Type B pancreatic cell (in vitro differentiated cells): ENCODE measurements around the gene MAP3K2. TPM values are rescaled to one million over a fixed set of nuclear protein-coding genes. Genes with fewer than 3 reads are reported as not detected.

Experiments used
- DNase-seq: peaks from one replicate; pipeline ENCODE4 v3.0.0; 2021; ENCODE audit warnings: mixed read lengths; ENCODE audit not compliant: unreplicated experiment; ENCODE audit errors: extremely low spot score
- H3K27ac Mint-ChIP-seq: 2 replicates; pipeline ENCODE4 v1.8.0; 2021; ENCODE audit warnings: mild to moderate bottlenecking, mixed read lengths
- H3K27me3 Mint-ChIP-seq: 2 replicates; pipeline ENCODE4 v1.8.0; 2021; ENCODE audit warnings: mixed read lengths
- H3K36me3 Mint-ChIP-seq: 2 replicates; pipeline ENCODE4 v1.8.0; 2021; ENCODE audit warnings: mixed read lengths
- H3K4me1 Mint-ChIP-seq: one replicate; pipeline ENCODE4 v1.8.0; 2021; ENCODE audit warnings: mixed read lengths; ENCODE audit not compliant: unreplicated experiment
- H3K4me3 Mint-ChIP-seq: 2 replicates; pipeline ENCODE4 v1.8.0; 2021; ENCODE audit warnings: mild to moderate bottlenecking, mixed read lengths
- H3K9me3 Mint-ChIP-seq: 2 replicates; pipeline ENCODE4 v1.8.0; 2021; ENCODE audit warnings: mixed read lengths
- total RNA-seq: library from RNA; stranded (reverse); gene quantifications from 2 replicates; pipeline ENCODE4 v1.2.1, GENCODE V29; 2021; ENCODE audit warnings: low replicate concordance
- TF ChIP-seq, protein P1 (sequence below): fragments of 200-600 bp; sonication (generic); conservative IDR thresholded peaks from 2 replicates; pipeline ENCODE4 v1.5.0; 2021; ENCODE audit warnings: antibody characterized with exemption, mild to moderate bottlenecking

MAP3K2 gene
- total RNA-seq, 1 donor from 2014 or later, result 30.8 TPM

DNA sequence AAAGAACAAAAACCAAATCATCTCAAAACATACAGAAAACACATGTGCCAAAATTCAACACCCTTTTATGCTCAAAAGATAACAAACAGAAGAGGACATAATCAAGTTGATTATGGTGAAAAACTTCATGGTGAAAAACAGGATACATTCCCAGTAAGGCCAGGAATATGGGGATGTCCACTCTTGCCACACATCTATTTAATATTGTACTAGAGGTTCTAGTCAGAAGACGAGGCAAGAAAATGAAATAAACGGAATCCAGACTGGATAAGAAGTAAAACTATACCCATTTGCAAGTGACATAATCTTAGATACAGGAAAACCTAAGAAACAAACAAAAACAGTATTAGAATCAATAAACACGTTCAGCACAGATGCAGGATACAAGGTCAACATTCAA is 40.8 kb downstream of the MAP3K2 start:
- H3K4me3 Mint-ChIP-seq, result no peak overlapping the region
- peaks cover 12% of the 10 kb centered on the region for H3K36me3 Mint-ChIP-seq
- TF ChIP-seq, protein P1, sequence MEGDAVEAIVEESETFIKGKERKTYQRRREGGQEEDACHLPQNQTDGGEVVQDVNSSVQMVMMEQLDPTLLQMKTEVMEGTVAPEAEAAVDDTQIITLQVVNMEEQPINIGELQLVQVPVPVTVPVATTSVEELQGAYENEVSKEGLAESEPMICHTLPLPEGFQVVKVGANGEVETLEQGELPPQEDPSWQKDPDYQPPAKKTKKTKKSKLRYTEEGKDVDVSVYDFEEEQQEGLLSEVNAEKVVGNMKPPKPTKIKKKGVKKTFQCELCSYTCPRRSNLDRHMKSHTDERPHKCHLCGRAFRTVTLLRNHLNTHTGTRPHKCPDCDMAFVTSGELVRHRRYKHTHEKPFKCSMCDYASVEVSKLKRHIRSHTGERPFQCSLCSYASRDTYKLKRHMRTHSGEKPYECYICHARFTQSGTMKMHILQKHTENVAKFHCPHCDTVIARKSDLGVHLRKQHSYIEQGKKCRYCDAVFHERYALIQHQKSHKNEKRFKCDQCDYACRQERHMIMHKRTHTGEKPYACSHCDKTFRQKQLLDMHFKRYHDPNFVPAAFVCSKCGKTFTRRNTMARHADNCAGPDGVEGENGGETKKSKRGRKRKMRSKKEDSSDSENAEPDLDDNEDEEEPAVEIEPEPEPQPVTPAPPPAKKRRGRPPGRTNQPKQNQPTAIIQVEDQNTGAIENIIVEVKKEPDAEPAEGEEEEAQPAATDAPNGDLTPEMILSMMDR, result no peak
- peaks cover 5% of the 10 kb centered on the region for H3K4me1 Mint-ChIP-seq
- DNase-seq, result no peak
- H3K27me3 Mint-ChIP-seq, result no peaks in the 10 kb centered on the region
- H3K9me3 Mint-ChIP-seq, result no peaks in the 10 kb centered on the region
- H3K27ac Mint-ChIP-seq, result no peak overlapping the region

DNA sequence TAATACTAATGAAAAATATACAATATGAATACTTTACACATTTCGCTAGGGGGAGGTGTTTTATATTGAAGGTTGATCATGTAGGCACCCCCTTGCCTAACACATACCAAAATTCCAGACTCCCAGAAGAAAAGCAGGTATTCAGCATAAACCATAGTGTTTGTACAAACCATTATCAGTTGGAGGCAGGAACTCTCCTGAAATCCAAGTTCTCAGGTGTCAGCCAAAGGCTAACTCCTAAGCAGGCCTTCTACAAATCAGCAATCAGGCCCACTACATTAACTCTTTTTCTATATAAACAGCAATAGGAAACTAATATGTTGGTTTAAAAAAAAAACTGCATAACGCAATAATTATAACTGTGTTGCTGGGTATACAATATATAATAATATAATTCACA is 44.5 kb downstream of the MAP3K2 start:
- H3K27me3 Mint-ChIP-seq, result no peaks in the 10 kb centered on the region
- H3K36me3 Mint-ChIP-seq, result peaks cover 18% of the 10 kb centered on the region
- no peak overlapping the region for H3K4me3 Mint-ChIP-seq
- no peak overlapping the region for H3K27ac Mint-ChIP-seq
- H3K9me3 Mint-ChIP-seq, result no peaks in the 10 kb centered on the region
- TF ChIP-seq, protein P1, result no peak
- DNase-seq, result no peak
- H3K4me1 Mint-ChIP-seq, result peaks cover 5% of the 10 kb centered on the region

DNA sequence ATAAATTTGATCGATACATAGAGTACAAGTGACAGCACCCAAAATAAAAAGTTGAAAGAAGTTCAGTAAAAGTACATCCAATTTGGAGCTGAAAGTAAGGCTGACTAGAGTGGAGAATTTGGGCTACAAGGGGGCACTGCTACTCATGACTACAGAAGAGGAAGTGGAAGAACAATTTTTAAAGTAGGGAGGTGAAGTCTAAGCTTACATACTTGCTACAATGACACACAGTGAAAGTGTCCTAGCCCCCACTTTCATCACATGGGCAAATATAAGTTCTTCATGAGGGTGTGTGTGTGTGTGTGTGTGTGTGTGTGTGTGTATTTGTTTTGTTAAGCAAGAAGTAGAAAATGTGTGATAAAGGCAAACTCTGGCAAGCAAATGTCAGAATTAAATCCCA is 45.7 kb downstream of the MAP3K2 start:
- TF ChIP-seq, protein P1, result no peak
- no peak for DNase-seq
- Mint-ChIP-seq H3K4me3 (no peak overlapping the region), H3K4me1 (peaks cover 5% of the 10 kb centered on the region), H3K9me3 (no peaks in the 10 kb centered on the region), H3K27ac (no peak overlapping the region), H3K27me3 (no peaks in the 10 kb centered on the region), H3K36me3 (peaks cover 18% of the 10 kb centered on the region)

DNA sequence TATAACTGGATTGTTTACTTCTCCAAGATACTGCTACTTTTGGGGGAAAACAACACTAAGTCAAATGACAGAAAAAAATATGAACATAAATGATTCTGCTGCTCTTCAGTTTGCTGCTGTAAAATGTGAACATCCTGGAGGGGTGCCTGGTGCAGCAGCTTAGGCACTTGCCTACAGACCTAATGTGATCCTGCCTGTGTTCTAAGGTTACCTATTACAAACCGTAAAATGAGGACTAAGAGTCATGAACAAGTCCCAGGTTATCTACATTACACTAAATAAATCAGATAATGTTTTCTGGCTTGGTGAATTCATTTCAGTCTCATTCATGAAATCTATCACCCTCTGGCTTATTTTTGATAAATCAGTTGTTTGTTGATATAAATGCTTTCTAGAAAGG is 55.4 kb downstream of the MAP3K2 start:
- Mint-ChIP-seq H3K27ac (no peak overlapping the region), H3K36me3 (peaks cover 8% of the 10 kb centered on the region), H3K27me3 (no peaks in the 10 kb centered on the region), H3K9me3 (no peaks in the 10 kb centered on the region), H3K4me1 (no peaks in the 10 kb centered on the region), H3K4me3 (no peak overlapping the region)
- no peak for DNase-seq
- TF ChIP-seq, protein P1, result no peak

DNA sequence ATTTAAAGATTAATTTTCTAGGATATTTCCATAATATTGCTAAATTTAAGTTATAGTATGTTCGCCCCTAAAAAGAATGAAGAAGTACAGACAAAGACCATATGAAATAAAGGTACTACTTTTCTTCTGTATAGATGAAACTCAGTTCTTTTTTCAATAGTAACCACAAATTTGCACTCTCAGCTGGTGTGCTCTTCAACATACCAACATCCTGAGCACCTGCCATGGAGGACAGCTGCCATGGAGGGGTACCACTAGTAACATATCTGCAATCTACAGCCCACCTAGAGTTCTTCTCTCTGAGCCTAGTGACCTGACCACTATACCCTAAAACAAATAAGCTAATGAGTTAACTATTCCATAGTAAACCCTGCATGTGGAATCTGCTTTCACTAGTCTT is 57.0 kb downstream of the MAP3K2 start:
- no peak for DNase-seq
- TF ChIP-seq, protein P1, result no peak
- H3K4me3 Mint-ChIP-seq, result no peak overlapping the region
- H3K4me1 Mint-ChIP-seq, result no peaks in the 10 kb centered on the region
- H3K36me3 Mint-ChIP-seq, result peaks cover 8% of the 10 kb centered on the region
- no peak overlapping the region for H3K27ac Mint-ChIP-seq
- H3K27me3 Mint-ChIP-seq, result no peaks in the 10 kb centered on the region
- H3K9me3 Mint-ChIP-seq, result no peaks in the 10 kb centered on the region
